ENCODE data around the gene SRSF10. TPM values are rescaled to one million over a fixed set of nuclear protein-coding genes. Genes with fewer than 3 reads are reported as not detected.

Gene SRSF10
- polyA plus RNA-seq, 1 donor (not counting 4 experiments of a cell fraction or from before 2014, with no cell fraction given): 116 TPM

- no peaks in the 10 kb centered on the region for H3K9me1 ChIP-seq (ENCODE audit: control insufficient read depth, extremely low read depth, insufficient read depth, low read length)
- DNase-seq (ENCODE audit: low read depth, low spot score) (no peak), FAIRE-seq (no peak)
- H3K27me3 ChIP-seq (ENCODE audit: control insufficient read depth, extremely low read depth, insufficient read depth, low read length): no peaks in the 10 kb centered on the region
- no peak overlapping the region for H3K4me3 ChIP-seq (ENCODE audit: control insufficient read depth in 2 of 3, extremely low read depth in 1 of 3, insufficient read depth in 2 of 3, low read depth in 1 of 3, low read length in 3 of 3)
- H3K9ac ChIP-seq (ENCODE audit: control insufficient read depth, extremely low read depth, insufficient read depth, low read length): no peak overlapping the region
- no peaks in the 10 kb centered on the region for H3K36me3 ChIP-seq (ENCODE audit: control insufficient read depth in 2 of 2, extremely low read depth in 1 of 2, insufficient read depth in 2 of 2, low read length in 2 of 2)
- no peaks in the 10 kb centered on the region for H4K20me1 ChIP-seq (ENCODE audit: control insufficient read depth, extremely low read depth, insufficient read depth, low read length)
- no peaks in the 10 kb centered on the region for H3K79me2 ChIP-seq (ENCODE audit: control insufficient read depth, insufficient read depth, low read length)
- H3K4me2 ChIP-seq (ENCODE audit: control insufficient read depth, extremely low read depth, insufficient read depth, low read depth, low read length): no peak overlapping the region
- no peak overlapping the region for H2AFZ ChIP-seq (ENCODE audit: control insufficient read depth, low read length)
- no peak for TF ChIP-seq EZH2 (IDR thresholded peaks at IDR 0.05; ENCODE audit: low read length)
- TF ChIP-seq, protein P1, sequence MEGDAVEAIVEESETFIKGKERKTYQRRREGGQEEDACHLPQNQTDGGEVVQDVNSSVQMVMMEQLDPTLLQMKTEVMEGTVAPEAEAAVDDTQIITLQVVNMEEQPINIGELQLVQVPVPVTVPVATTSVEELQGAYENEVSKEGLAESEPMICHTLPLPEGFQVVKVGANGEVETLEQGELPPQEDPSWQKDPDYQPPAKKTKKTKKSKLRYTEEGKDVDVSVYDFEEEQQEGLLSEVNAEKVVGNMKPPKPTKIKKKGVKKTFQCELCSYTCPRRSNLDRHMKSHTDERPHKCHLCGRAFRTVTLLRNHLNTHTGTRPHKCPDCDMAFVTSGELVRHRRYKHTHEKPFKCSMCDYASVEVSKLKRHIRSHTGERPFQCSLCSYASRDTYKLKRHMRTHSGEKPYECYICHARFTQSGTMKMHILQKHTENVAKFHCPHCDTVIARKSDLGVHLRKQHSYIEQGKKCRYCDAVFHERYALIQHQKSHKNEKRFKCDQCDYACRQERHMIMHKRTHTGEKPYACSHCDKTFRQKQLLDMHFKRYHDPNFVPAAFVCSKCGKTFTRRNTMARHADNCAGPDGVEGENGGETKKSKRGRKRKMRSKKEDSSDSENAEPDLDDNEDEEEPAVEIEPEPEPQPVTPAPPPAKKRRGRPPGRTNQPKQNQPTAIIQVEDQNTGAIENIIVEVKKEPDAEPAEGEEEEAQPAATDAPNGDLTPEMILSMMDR (optimal IDR thresholded peaks at IDR 0.05 in 1 of 3, IDR thresholded peaks at IDR 0.05 in 1 of 3, conservative IDR thresholded peaks at IDR 0.05 in 1 of 3; ENCODE audit: extremely low read depth in 1 of 3, insufficient read depth in 2 of 3, low read length in 3 of 3): no peak
- H3K4me1 ChIP-seq (ENCODE audit: control insufficient read depth, extremely low read depth, insufficient read depth, low read length): no peaks in the 10 kb centered on the region
- dilution Hi-C loops (cut with MboI; ENCODE audit: extremely low pct_ligation_motif_present, low sequenced_read_pairs): no loop called here
- H3K9me3 ChIP-seq (ENCODE audit: control insufficient read depth, low read depth, low read length): no peaks in the 10 kb centered on the region
- no peak overlapping the region for H3K27ac ChIP-seq (ENCODE audit: control insufficient read depth, insufficient read depth, low read length)
Observed at GRCh38 chr1:23923592-23924499, 56.3 kb downstream of the SRSF10 start.

DNA sequence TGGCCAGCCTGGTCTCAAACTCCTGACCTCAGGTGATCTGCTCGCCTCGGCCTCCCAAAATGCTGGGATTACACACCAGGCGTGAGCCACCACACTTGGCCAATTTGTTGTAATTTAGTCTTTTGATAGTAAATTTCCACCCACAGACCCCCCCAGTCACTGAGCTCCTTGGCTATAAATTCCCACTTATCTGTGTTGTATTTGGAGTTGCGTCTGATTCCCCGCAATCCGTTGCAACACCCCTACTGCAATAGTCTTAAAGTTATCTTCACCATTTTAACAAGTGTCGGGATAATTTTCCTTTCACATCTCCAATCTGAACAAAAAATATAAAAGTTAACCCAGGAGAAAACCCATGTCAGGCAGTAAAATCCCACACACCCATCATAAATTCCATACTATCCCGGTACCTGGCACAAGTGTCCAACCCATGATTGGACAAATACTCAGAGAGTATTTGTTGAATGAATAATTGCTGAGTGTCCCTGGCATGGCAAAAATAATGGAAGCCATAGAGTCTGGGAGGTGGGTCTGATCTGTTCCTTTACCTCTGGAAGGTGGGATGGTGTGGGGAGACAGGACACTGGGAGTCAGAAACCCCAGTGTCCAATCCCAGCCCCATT lies 57.7 kb downstream of the SRSF10 start:
- no peaks in the 10 kb centered on the region for H3K79me2 ChIP-seq (ENCODE audit: control insufficient read depth, insufficient read depth, low read length)
- no peaks in the 10 kb centered on the region for H3K36me3 ChIP-seq (ENCODE audit: control insufficient read depth in 2 of 2, extremely low read depth in 1 of 2, insufficient read depth in 2 of 2, low read length in 2 of 2)
- no peak overlapping the region for H3K4me2 ChIP-seq (ENCODE audit: control insufficient read depth, extremely low read depth, insufficient read depth, low read depth, low read length)
- no peak overlapping the region for H2AFZ ChIP-seq (ENCODE audit: control insufficient read depth, low read length)
- H3K27ac ChIP-seq (ENCODE audit: control insufficient read depth, insufficient read depth, low read length): no peak overlapping the region
- H3K27me3 ChIP-seq (ENCODE audit: control insufficient read depth, extremely low read depth, insufficient read depth, low read length): no peaks in the 10 kb centered on the region
- H3K4me3 ChIP-seq (ENCODE audit: control insufficient read depth in 2 of 3, extremely low read depth in 1 of 3, insufficient read depth in 2 of 3, low read depth in 1 of 3, low read length in 3 of 3): no peak overlapping the region
- no peaks in the 10 kb centered on the region for H3K9me1 ChIP-seq (ENCODE audit: control insufficient read depth, extremely low read depth, insufficient read depth, low read length)
- no peaks in the 10 kb centered on the region for H3K4me1 ChIP-seq (ENCODE audit: control insufficient read depth, extremely low read depth, insufficient read depth, low read length)
- DNase-seq (ENCODE audit: low read depth, low spot score) (no peak), FAIRE-seq (no peak)
- dilution Hi-C loops (cut with MboI; ENCODE audit: extremely low pct_ligation_motif_present, low sequenced_read_pairs): no loop called here
- H3K9me3 ChIP-seq (ENCODE audit: control insufficient read depth, low read depth, low read length): no peaks in the 10 kb centered on the region
- no peaks in the 10 kb centered on the region for H4K20me1 ChIP-seq (ENCODE audit: control insufficient read depth, extremely low read depth, insufficient read depth, low read length)
- no peak overlapping the region for H3K9ac ChIP-seq (ENCODE audit: control insufficient read depth, extremely low read depth, insufficient read depth, low read length)
- TF ChIP-seq EZH2 (IDR thresholded peaks at IDR 0.05; ENCODE audit: low read length): no peak
- TF ChIP-seq, protein P1 (optimal IDR thresholded peaks at IDR 0.05 in 1 of 3, IDR thresholded peaks at IDR 0.05 in 1 of 3, conservative IDR thresholded peaks at IDR 0.05 in 1 of 3; ENCODE audit: extremely low read depth in 1 of 3, insufficient read depth in 2 of 3, low read length in 3 of 3): no peak

All from keratinocyte (primary cell).